ENCODE data around the gene YJU2.
A peak's percentile ranks its signal among the peaks of the same experiment; 100 is the strongest.
"Not testable (repeated sequence)": the region's sequence is repeated elsewhere in the genome, so short reads cannot be mapped to it uniquely, and the experiment has no call there.

The YJU2 gene

GRCh38 chr19:4229179-4229931 is 17.5 kb upstream of the YJU2 start, which contains the start of gene EBI3:
TSS of gene EBI3 (plus strand) at chr19:4229523. CDS start at chr19:4229551, 28 bp downstream.
- DNase-seq = no peak

- DNase-seq = not testable (repeated sequence)
These were observed 16.6 kb upstream of the YJU2 start for GRCh38 chr19:4230237-4230636.

- not testable (repeated sequence) for DNase-seq
These were observed 15.4 kb upstream of the YJU2 start for GRCh38 chr19:4231521-4231920.

- DNase-seq = not testable (repeated sequence)
These were observed 14.7 kb upstream of the YJU2 start for GRCh38 chr19:4232139-4232538.

- no peak for DNase-seq
These were observed 14.1 kb upstream of the YJU2 start for GRCh38 chr19:4232614-4233281.

GRCh38 chr19:4233282-4233853 is 13.5 kb upstream of the YJU2 start:
- peak; percentile 62 to 69 for DNase-seq

- no peak for DNase-seq
These were observed 12.6 kb upstream of the YJU2 start for GRCh38 chr19:4234142-4234861.

- DNase-seq = no peak
These were observed 12.0 kb upstream of the YJU2 start for GRCh38 chr19:4234862-4235201.

GRCh38 chr19:4237510-4237909 is 9.4 kb upstream of the YJU2 start:
- not testable (repeated sequence) for DNase-seq

GRCh38 chr19:4238831-4239230 is 8.0 kb upstream of the YJU2 start:
- DNase-seq = no peak

GRCh38 chr19:4241824-4242430 is 5.0 kb upstream of the YJU2 start:
- DNase-seq = no peak

- DNase-seq = not testable (repeated sequence)
These were observed 942 bp upstream of the YJU2 start for GRCh38 chr19:4245938-4246337.

- no peak for DNase-seq
These were observed 9.7 kb downstream of the YJU2 start for GRCh38 chr19:4256563-4256962.

- no peak for DNase-seq
These were observed 10.1 kb downstream of the YJU2 start for GRCh38 chr19:4257025-4257424.

- DNase-seq = no peak
These were observed 11.3 kb downstream of the YJU2 start for GRCh38 chr19:4258181-4258580.

- no peak for DNase-seq
These were observed 13.8 kb downstream of the YJU2 start for GRCh38 chr19:4260613-4261191.

GRCh38 chr19:4264812-4265211 is 17.9 kb downstream of the YJU2 start:
- DNase-seq = no peak

GRCh38 chr19:4266253-4267000 is 19.5 kb downstream of the YJU2 start:
- DNase-seq = no peak

- peak; percentile 53 to 54 for DNase-seq
These were observed 20.4 kb downstream of the YJU2 start for GRCh38 chr19:4267101-4267900.

- no peak for DNase-seq
These were observed 21.3 kb downstream of the YJU2 start for GRCh38 chr19:4267901-4268815.
